Stimulated activated CD8-positive, alpha-beta memory T cell treated with anti-CD3 and anti-CD28 coated beads, Interleukin-7, amount 100 ng/mL, for 4 hours (primary cell): ENCODE results near the gene SHC3.
"Not testable (repeated sequence)": the region's sequence is repeated elsewhere in the genome, so short reads cannot be mapped to it uniquely, and the experiment has no call there.

Experiments used
- DNase-seq, 2 donors: peaks; one replicate each; pipeline ENCODE4 v3.0.0-alpha.2; 2020; ENCODE audit warnings: low read depth in 2 of 2

SHC3 gene

GRCh38 chr9:89177944-89178829 lies at the start of gene SHC3:
TSS of gene SHC3 (minus strand) at chr9:89178818. CDS start at chr9:89178460, 358 bp downstream.
- no peak for DNase-seq

GRCh38 chr9:89225991-89226471 lies 47.4 kb upstream of the SHC3 start:
- no peak for DNase-seq

- DNase-seq: no peak
Observed at GRCh38 chr9:89225587-89225986, 47.0 kb upstream of the SHC3 start.

GRCh38 chr9:89225036-89225435 lies 46.4 kb upstream of the SHC3 start:
- no peak for DNase-seq

- no peak for DNase-seq
Observed at GRCh38 chr9:89224633-89225032, 46.0 kb upstream of the SHC3 start.

GRCh38 chr9:89223396-89223977 lies 44.9 kb upstream of the SHC3 start:
- no peak for DNase-seq

- DNase-seq: no peak
Observed at GRCh38 chr9:89219637-89220036, 41.0 kb upstream of the SHC3 start.

GRCh38 chr9:89218040-89218928 lies 39.7 kb upstream of the SHC3 start:
- no peak for DNase-seq

- no peak for DNase-seq
Observed at GRCh38 chr9:89215342-89215741, 36.7 kb upstream of the SHC3 start.

GRCh38 chr9:89213396-89213880 lies 34.8 kb upstream of the SHC3 start:
- no peak for DNase-seq

- DNase-seq: no peak
Observed at GRCh38 chr9:89212171-89212570, 33.6 kb upstream of the SHC3 start.

- not testable (repeated sequence) for DNase-seq
Observed at GRCh38 chr9:89209311-89209710, 30.7 kb upstream of the SHC3 start.

- DNase-seq: no peak
Observed at GRCh38 chr9:89207026-89207425, 28.4 kb upstream of the SHC3 start.

- DNase-seq: no peak
Observed at GRCh38 chr9:89204801-89205200, 26.2 kb upstream of the SHC3 start.

GRCh38 chr9:89195131-89195797 lies 16.6 kb upstream of the SHC3 start:
- DNase-seq: no peak

- no peak for DNase-seq
Observed at GRCh38 chr9:89194421-89195130, 16.0 kb upstream of the SHC3 start.

GRCh38 chr9:89191004-89191403 lies 12.4 kb upstream of the SHC3 start:
- DNase-seq: no peak

- DNase-seq: no peak
Observed at GRCh38 chr9:89189215-89189614, 10.6 kb upstream of the SHC3 start.

GRCh38 chr9:89187950-89188349 lies 9.3 kb upstream of the SHC3 start:
- no peak for DNase-seq

- DNase-seq: no peak
Observed at GRCh38 chr9:89187541-89187940, 8.9 kb upstream of the SHC3 start.

GRCh38 chr9:89186960-89187359 lies 8.3 kb upstream of the SHC3 start:
- DNase-seq: no peak
